ENCODE data around the gene MPP2.
A peak's percentile ranks its signal among the peaks of the same experiment; 100 is the strongest.

- TF ChIP-seq EZH2phosphoT487 (IDR thresholded peaks at IDR 0.05; ENCODE audit: borderline replicate concordance) (no peak), CTCF (conservative IDR thresholded peaks at IDR 0.05; ENCODE audit: low read length) (peak; percentile 67)
Observed at GRCh38 chr17:43917348-43918025, 10.2 kb upstream of the MPP2 start.

Data from Loucy (cell line).